HCT116 (cell line): Measurements from ENCODE around the gene MTFR2. TPM values are rescaled to one million over a fixed set of nuclear protein-coding genes. Genes with fewer than 3 reads are reported as not detected.

Experiments used
- ATAC-seq: fragments of 200-7000 bp; cut with Tn5 transposase; 2 replicates; pipeline ENCODE4 v1.9.1; 2020; ENCODE audit warnings: mild to moderate bottlenecking, moderate library complexity
- BruUV-seq: library from RNA; stranded (reverse); fragments of 400-500 nt; replicated peaks from 2 replicates; lab custom pipeline; 2021; lab: Mats Ljungman, UMichigan
- CTCF ChIA-PET: fragments of 300-600 bp; sonication (Branson Sonifier 250); formaldehyde crosslinking; loops from one replicate; lab custom pipeline; 2021; ENCODE audit warnings: antibody characterized with exemption; lab: Charles Lee
- POLR2A ChIA-PET: fragments of 300-600, 350-600 bp; sonication (Branson Sonifier 250); formaldehyde crosslinking; loops from one replicate; lab custom pipeline; 2021; ENCODE audit warnings: antibody characterized with exemption; lab: Charles Lee
- RAD21 ChIA-PET, 2 experiments: fragments of 300-600 bp; sonication (Branson Sonifier 250); formaldehyde crosslinking; loops; one replicate each; lab custom pipeline; 2023; ENCODE audit warnings: low total read pairs in 2 of 2; ENCODE audit not compliant: uncharacterized antibody in 2 of 2, unreplicated experiment in 2 of 2, low non-redundant PET in 1 of 2; lab: Charles Lee
- DNase-seq: peaks from one replicate; pipeline ENCODE4 v3.0.0-alpha.2; 2010; ENCODE audit warnings: low read depth, low spot score
- H2AFZ ChIP-seq: fragments of 200-600 bp; shearing (Covaris generic), sonication (generic); 2 replicates; pipeline ENCODE4 v1.6.1; 2017; ENCODE audit warnings: low read depth, mixed run types, mixed read lengths, antibody characterized with exemption, low read length; ENCODE audit not compliant: poor library complexity, severe bottlenecking
- H3K27ac ChIP-seq: 2 replicates; pipeline ENCODE4 v1.5.1; 2012; ENCODE audit warnings: low read depth, low read length
- H3K27me3 ChIP-seq: fragments of 200-600 bp; sonication (generic); 2 replicates; pipeline ENCODE4 v1.6.1; 2016; ENCODE audit warnings: mixed run types, low read length, mixed read lengths; ENCODE audit not compliant: insufficient read depth
- H3K36me3 ChIP-seq, 2 experiments: fragments of 200-500 bp in 1 of 2; fragments of 200-600 bp in 1 of 2; sonication (Bioruptor generic) in 1 of 2; sonication (generic) in 1 of 2; 2 replicates each; pipeline versions ENCODE4 v1.5.1 to v1.6.1; 2014 to 2016; ENCODE audit warnings: low read length in 2 of 2, inconsistent platforms in 1 of 2, mixed read lengths in 1 of 2, mixed run types in 1 of 2; ENCODE audit not compliant: insufficient read depth in 2 of 2, control insufficient read depth in 1 of 2
- H3K4me1 ChIP-seq, 2 experiments: fragments of 200-600 bp in 1 of 2; sonication (generic) in 1 of 2; 2 replicates each; pipeline versions ENCODE4 v1.5.1 to v1.6.1; 2012 to 2017; ENCODE audit warnings: low read length in 2 of 2, inconsistent platforms in 1 of 2, mild to moderate bottlenecking in 1 of 2, mixed read lengths in 1 of 2, mixed run types in 1 of 2, moderate library complexity in 1 of 2; ENCODE audit not compliant: insufficient read depth in 2 of 2, control insufficient read depth in 1 of 2
- H3K4me2 ChIP-seq: fragments of 200-600 bp; sonication (generic); 2 replicates; pipeline ENCODE4 v1.6.1; 2017; ENCODE audit warnings: mixed run types, low read length, mixed read lengths
- H3K4me3 ChIP-seq, 2 experiments: fragments of 200-600 bp in 1 of 2; sonication (generic) in 1 of 2; replicated peaks in 1 of 2; 2 replicates each; pipeline ENCODE4 v1.5.1; 2011 to 2016; ENCODE audit warnings: low read length in 2 of 2, control low read depth in 1 of 2, low read depth in 1 of 2, mild to moderate bottlenecking in 1 of 2, mixed read lengths in 1 of 2, mixed run types in 1 of 2
- H3K79me2 ChIP-seq: fragments of 200-600 bp; sonication (generic); 2 replicates; pipeline ENCODE4 v1.6.1; 2017; ENCODE audit warnings: mild to moderate bottlenecking, mixed run types, low read length, moderate library complexity, mixed read lengths; ENCODE audit not compliant: insufficient read depth
- H3K9ac ChIP-seq: fragments of 200-600 bp; sonication (generic); 2 replicates; pipeline ENCODE4 v1.6.1; 2016; ENCODE audit warnings: low read length, mixed read lengths
- H3K9me2 ChIP-seq: fragments of 200-600 bp; sonication (generic), shearing (Covaris generic); 2 replicates; pipeline ENCODE4 v1.6.1; 2017; ENCODE audit warnings: mixed run types, mild to moderate bottlenecking, moderate library complexity; ENCODE audit not compliant: insufficient read depth
- H3K9me3 ChIP-seq, 2 experiments: fragments of 200-500 bp in 1 of 2; fragments of 200-600 bp in 1 of 2; sonication (Bioruptor generic) in 1 of 2; sonication (generic) in 1 of 2; 2 replicates each; pipeline ENCODE4 v1.6.1; 2014 to 2017; ENCODE audit warnings: low read length in 2 of 2, mixed read lengths in 2 of 2, inconsistent platforms in 1 of 2, low read depth in 1 of 2, mild to moderate bottlenecking in 1 of 2, mixed run types in 1 of 2, moderate library complexity in 1 of 2; ENCODE audit not compliant: control insufficient read depth in 1 of 2, insufficient read depth in 1 of 2
- H4K20me1 ChIP-seq: fragments of 200-600 bp; sonication (generic), shearing (Covaris generic); 2 replicates; pipeline ENCODE4 v1.6.1; 2017; ENCODE audit warnings: mixed run types, mild to moderate bottlenecking, moderate library complexity; ENCODE audit not compliant: insufficient read depth
- EGR1 ChIP-seq: IDR thresholded peaks from 2 replicates; pipeline ENCODE4 v1.6.1; 2012; ENCODE audit warnings: low read depth
- EZH2 ChIP-seq: fragments of 200-600 bp; sonication (generic); IDR thresholded peaks from 2 replicates; pipeline ENCODE4 v1.6.1; 2017; ENCODE audit warnings: antibody characterized with exemption, mixed run types
- EZH2phosphoT487 ChIP-seq: fragments of 200-600 bp; IDR thresholded peaks from 2 replicates; pipeline ENCODE4 v1.6.1; 2018; ENCODE audit warnings: antibody characterized with exemption, borderline replicate concordance
- JUND ChIP-seq: IDR thresholded peaks from 2 replicates; pipeline ENCODE4 v1.6.1; 2012
- RAD21 ChIP-seq: IDR thresholded peaks from 2 replicates; pipeline ENCODE4 v1.6.1; 2012; ENCODE audit warnings: low read depth, mild to moderate bottlenecking
- REST ChIP-seq: IDR thresholded peaks from 2 replicates; pipeline ENCODE4 v1.6.1; 2012; ENCODE audit warnings: low read depth
- SP1 ChIP-seq: IDR thresholded peaks from 2 replicates; pipeline ENCODE4 v1.6.1; 2012; ENCODE audit warnings: low read depth
- TCF7L2 ChIP-seq: IDR thresholded peaks from 2 replicates; pipeline ENCODE4 v1.7.0; 2011; ENCODE audit warnings: borderline replicate concordance, inconsistent platforms; ENCODE audit not compliant: insufficient read depth, insufficient read length; ENCODE audit errors: extremely low read depth
- YY1 ChIP-seq: IDR thresholded peaks from 2 replicates; pipeline ENCODE4 v1.6.1; 2011; ENCODE audit warnings: low read length, low read depth, moderate library complexity, mild to moderate bottlenecking; ENCODE audit not compliant: insufficient replicate concordance; ENCODE audit errors: extremely low read depth
- ZNF274 ChIP-seq: fragments of 200-500 bp; sonication (Bioruptor generic); IDR thresholded peaks from 2 replicates; pipeline ENCODE4 v1.6.1; 2014; ENCODE audit warnings: mild to moderate bottlenecking, low read depth, low read length, inconsistent platforms
- intact Hi-C: fragments of 100-400 bp; cut with micrococcal nuclease; formaldehyde crosslinking; loops from 2 replicates; pipeline ENCODE4 v1.10.0; 2022
- total RNA-seq: library from RNA; stranded (reverse); gene quantifications from one replicate; pipeline ENCODE4 v1.2.1, GENCODE V29; 2021; ENCODE audit not compliant: unreplicated experiment
- TF ChIP-seq, protein P1 (sequence below): IDR thresholded peaks from 2 replicates; pipeline ENCODE4 v1.6.1; 2011; ENCODE audit warnings: mild to moderate bottlenecking, low read length, moderate library complexity; ENCODE audit not compliant: insufficient replicate concordance; ENCODE audit errors: extremely low read depth
- TF ChIP-seq, protein P2 (sequence below), 3 experiments: fragments of 200-600 bp in 1 of 3; sonication (generic) in 1 of 3; IDR thresholded peaks in 2 of 3; conservative IDR thresholded peaks in 1 of 3; 2 replicates each; pipeline ENCODE4 v1.5.1; 2012 to 2017; ENCODE audit warnings: low read depth in 2 of 3, low read length in 2 of 3, antibody characterized with exemption in 1 of 3, borderline replicate concordance in 1 of 3, control low read depth in 1 of 3, mild to moderate bottlenecking in 1 of 3, mixed read lengths in 1 of 3, mixed run types in 1 of 3, moderate library complexity in 1 of 3; ENCODE audit not compliant: insufficient read depth in 1 of 3

The MTFR2 gene
- total RNA-seq, 1 experiment from 2014 or later = 13.2 TPM

GRCh38 chr6:136230219-136230853, 19.8 kb downstream of the MTFR2 start:
- no peaks in the 10 kb centered on the region; a peak in 1 of 4 replicates for H3K36me3 ChIP-seq
- no peak overlapping the region for H3K4me3 ChIP-seq
- H3K27me3 ChIP-seq = no peaks in the 10 kb centered on the region
- no peak overlapping the region for H3K4me2 ChIP-seq
- CTCF ChIA-PET = no interaction called here
- H3K4me1 ChIP-seq = peaks cover 0 to 7% of the 10 kb centered on the region in 2 experiments; a peak in 1 of 4 replicates
- no TSS peak for BruUV-seq
- POLR2A ChIA-PET = no interaction called here
- no peaks in the 10 kb centered on the region for H3K9me3 ChIP-seq
- TF ChIP-seq EGR1 (no peak), SP1 (no peak), RAD21 (no peak), ZNF274 (no peak), REST (no peak), EZH2 (no peak), YY1 (no peak), TCF7L2 (no peak), JUND (no peak), EZH2phosphoT487 (no peak)
- TF ChIP-seq, protein P1, sequence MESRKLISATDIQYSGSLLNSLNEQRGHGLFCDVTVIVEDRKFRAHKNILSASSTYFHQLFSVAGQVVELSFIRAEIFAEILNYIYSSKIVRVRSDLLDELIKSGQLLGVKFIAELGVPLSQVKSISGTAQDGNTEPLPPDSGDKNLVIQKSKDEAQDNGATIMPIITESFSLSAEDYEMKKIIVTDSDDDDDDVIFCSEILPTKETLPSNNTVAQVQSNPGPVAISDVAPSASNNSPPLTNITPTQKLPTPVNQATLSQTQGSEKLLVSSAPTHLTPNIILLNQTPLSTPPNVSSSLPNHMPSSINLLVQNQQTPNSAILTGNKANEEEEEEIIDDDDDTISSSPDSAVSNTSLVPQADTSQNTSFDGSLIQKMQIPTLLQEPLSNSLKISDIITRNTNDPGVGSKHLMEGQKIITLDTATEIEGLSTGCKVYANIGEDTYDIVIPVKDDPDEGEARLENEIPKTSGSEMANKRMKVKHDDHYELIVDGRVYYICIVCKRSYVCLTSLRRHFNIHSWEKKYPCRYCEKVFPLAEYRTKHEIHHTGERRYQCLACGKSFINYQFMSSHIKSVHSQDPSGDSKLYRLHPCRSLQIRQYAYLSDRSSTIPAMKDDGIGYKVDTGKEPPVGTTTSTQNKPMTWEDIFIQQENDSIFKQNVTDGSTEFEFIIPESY = no peak
- TF ChIP-seq, protein P2, sequence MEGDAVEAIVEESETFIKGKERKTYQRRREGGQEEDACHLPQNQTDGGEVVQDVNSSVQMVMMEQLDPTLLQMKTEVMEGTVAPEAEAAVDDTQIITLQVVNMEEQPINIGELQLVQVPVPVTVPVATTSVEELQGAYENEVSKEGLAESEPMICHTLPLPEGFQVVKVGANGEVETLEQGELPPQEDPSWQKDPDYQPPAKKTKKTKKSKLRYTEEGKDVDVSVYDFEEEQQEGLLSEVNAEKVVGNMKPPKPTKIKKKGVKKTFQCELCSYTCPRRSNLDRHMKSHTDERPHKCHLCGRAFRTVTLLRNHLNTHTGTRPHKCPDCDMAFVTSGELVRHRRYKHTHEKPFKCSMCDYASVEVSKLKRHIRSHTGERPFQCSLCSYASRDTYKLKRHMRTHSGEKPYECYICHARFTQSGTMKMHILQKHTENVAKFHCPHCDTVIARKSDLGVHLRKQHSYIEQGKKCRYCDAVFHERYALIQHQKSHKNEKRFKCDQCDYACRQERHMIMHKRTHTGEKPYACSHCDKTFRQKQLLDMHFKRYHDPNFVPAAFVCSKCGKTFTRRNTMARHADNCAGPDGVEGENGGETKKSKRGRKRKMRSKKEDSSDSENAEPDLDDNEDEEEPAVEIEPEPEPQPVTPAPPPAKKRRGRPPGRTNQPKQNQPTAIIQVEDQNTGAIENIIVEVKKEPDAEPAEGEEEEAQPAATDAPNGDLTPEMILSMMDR (IDR thresholded peaks at IDR 0.05 in 2 of 3, conservative IDR thresholded peaks at IDR 0.05 in 1 of 3; ENCODE audit: borderline replicate concordance in 1 of 3, insufficient read depth in 1 of 3, low read depth in 2 of 3, low read length in 2 of 3) = no peak
- TF ChIP-seq, all 23 proteins: peak for 0
- intact Hi-C loops = no loop called here
- Histone ChIP-seq H4K20me1 (no peaks in the 10 kb centered on the region), H3K27ac (no peak overlapping the region), H3K79me2 (no peaks in the 10 kb centered on the region), H3K9ac (no peak overlapping the region), H2AFZ (no peak overlapping the region), H3K9me2 (no peaks in the 10 kb centered on the region)
- ATAC-seq = no peak
- RAD21 ChIA-PET = no interaction called here
- DNase-seq = no peak
